ENCODE measurements around the gene TRPV3. TPM values are rescaled to one million over a fixed set of nuclear protein-coding genes. Genes with fewer than 3 reads are reported as not detected.
"Not testable (repeated sequence)": the region's sequence is repeated elsewhere in the genome, so short reads cannot be mapped to it uniquely, and the experiment has no call there.

Gene TRPV3
- total RNA-seq, 3 donors from 2014 or later (not counting 1 experiment from before 2014, with no cell fraction given) = 5.6 to 10.3 (median 7.6) TPM

- TF ChIP-seq, protein P1, sequence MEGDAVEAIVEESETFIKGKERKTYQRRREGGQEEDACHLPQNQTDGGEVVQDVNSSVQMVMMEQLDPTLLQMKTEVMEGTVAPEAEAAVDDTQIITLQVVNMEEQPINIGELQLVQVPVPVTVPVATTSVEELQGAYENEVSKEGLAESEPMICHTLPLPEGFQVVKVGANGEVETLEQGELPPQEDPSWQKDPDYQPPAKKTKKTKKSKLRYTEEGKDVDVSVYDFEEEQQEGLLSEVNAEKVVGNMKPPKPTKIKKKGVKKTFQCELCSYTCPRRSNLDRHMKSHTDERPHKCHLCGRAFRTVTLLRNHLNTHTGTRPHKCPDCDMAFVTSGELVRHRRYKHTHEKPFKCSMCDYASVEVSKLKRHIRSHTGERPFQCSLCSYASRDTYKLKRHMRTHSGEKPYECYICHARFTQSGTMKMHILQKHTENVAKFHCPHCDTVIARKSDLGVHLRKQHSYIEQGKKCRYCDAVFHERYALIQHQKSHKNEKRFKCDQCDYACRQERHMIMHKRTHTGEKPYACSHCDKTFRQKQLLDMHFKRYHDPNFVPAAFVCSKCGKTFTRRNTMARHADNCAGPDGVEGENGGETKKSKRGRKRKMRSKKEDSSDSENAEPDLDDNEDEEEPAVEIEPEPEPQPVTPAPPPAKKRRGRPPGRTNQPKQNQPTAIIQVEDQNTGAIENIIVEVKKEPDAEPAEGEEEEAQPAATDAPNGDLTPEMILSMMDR (IDR thresholded peaks at IDR 0.05) = no peak
- intact Hi-C loops (cut with micrococcal nuclease) = no loop called here
- Mint-ChIP-seq H3K36me3 (no peaks in the 10 kb centered on the region), H3K27me3 (ENCODE audit: low read depth in 2 of 2) (no peaks in the 10 kb centered on the region), H3K27ac (no peak overlapping the region), H3K4me3 (no peak overlapping the region), H3K4me1 (no peaks in the 10 kb centered on the region), H3K9me3 (no peaks in the 10 kb centered on the region)
- ATAC-seq (no peak), DNase-seq (no peak)
- peaks cover 10% of the 10 kb centered on the region for H3K36me3 ChIP-seq (ENCODE audit: control insufficient read depth, insufficient read depth, low read length)
- H3K27ac ChIP-seq (ENCODE audit: low read length) = no peak overlapping the region
- H3K4me3 ChIP-seq (ENCODE audit: low read length) = no peak overlapping the region
- 95% methylated on average over 22 of the region's 22 CpGs for WGBS (ENCODE audit: insufficient coverage)
- H3K9me3 ChIP-seq (ENCODE audit: control insufficient read depth, insufficient read depth, low read length) = no peaks in the 10 kb centered on the region
- H3K4me1 ChIP-seq (ENCODE audit: control insufficient read depth, insufficient read depth, low read length) = no peaks in the 10 kb centered on the region
- H3K27me3 ChIP-seq (ENCODE audit: control insufficient read depth, insufficient read depth, low read length) = no peaks in the 10 kb centered on the region
These were observed 32.2 kb upstream of the TRPV3 start for GRCh38 chr17:3589784-3590183.

GRCh38 chr17:3585826-3586225 lies 28.2 kb upstream of the TRPV3 start:
- no peaks in the 10 kb centered on the region for H3K9me3 Mint-ChIP-seq
- Histone ChIP-seq H3K36me3 (ENCODE audit: control insufficient read depth, insufficient read depth, low read length) (peaks cover 10% of the 10 kb centered on the region), H3K27ac (ENCODE audit: low read length) (no peak overlapping the region), H3K4me3 (ENCODE audit: low read length) (no peak overlapping the region), H3K4me1 (ENCODE audit: control insufficient read depth, insufficient read depth, low read length) (no peaks in the 10 kb centered on the region), H3K9me3 (ENCODE audit: control insufficient read depth, insufficient read depth, low read length) (no peaks in the 10 kb centered on the region), H3K27me3 (ENCODE audit: control insufficient read depth, insufficient read depth, low read length) (no peaks in the 10 kb centered on the region)
- H3K27me3 Mint-ChIP-seq (ENCODE audit: low read depth in 2 of 2) = no peaks in the 10 kb centered on the region
- intact Hi-C loops (cut with micrococcal nuclease) = no loop called here
- no peak overlapping the region for H3K27ac Mint-ChIP-seq
- 96% methylated on average over 17 of the region's 17 CpGs for WGBS (ENCODE audit: insufficient coverage)
- TF ChIP-seq, protein P1 (IDR thresholded peaks at IDR 0.05) = no peak
- H3K4me1 Mint-ChIP-seq = no peaks in the 10 kb centered on the region
- H3K36me3 Mint-ChIP-seq = no peaks in the 10 kb centered on the region
- ATAC-seq = no peak
- DNase-seq = no peak
- H3K4me3 Mint-ChIP-seq = no peak overlapping the region

DNA sequence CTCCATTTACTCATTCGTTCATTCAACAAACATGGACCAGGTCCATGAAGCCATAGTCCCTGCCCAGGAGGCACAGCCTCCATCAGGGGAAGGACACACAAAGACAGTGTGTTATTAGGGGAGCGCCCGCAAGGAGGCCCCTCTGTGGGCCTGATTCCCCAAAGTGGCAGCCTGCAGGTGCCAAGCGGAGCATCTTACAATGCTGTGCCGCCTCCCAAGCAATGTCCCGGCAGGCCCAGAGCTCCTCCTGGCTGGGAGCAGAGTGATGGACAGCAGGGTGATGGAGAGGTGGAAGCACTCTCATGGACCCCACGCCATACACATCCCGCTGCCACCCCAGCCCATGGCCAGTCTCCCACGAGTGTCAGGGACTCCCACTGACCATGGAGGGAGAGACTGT lies 25.8 kb upstream of the TRPV3 start:
- Histone ChIP-seq H3K4me1 (ENCODE audit: control insufficient read depth, insufficient read depth, low read length) (no peaks in the 10 kb centered on the region), H3K27me3 (ENCODE audit: control insufficient read depth, insufficient read depth, low read length) (no peaks in the 10 kb centered on the region), H3K36me3 (ENCODE audit: control insufficient read depth, insufficient read depth, low read length) (peaks cover 2% of the 10 kb centered on the region), H3K27ac (ENCODE audit: low read length) (no peak overlapping the region), H3K9me3 (ENCODE audit: control insufficient read depth, insufficient read depth, low read length) (no peaks in the 10 kb centered on the region), H3K4me3 (ENCODE audit: low read length) (no peak overlapping the region)
- Mint-ChIP-seq H3K9me3 (no peaks in the 10 kb centered on the region), H3K36me3 (no peaks in the 10 kb centered on the region), H3K27ac (no peak overlapping the region), H3K27me3 (ENCODE audit: low read depth in 2 of 2) (no peaks in the 10 kb centered on the region), H3K4me1 (no peaks in the 10 kb centered on the region), H3K4me3 (no peak overlapping the region)
- TF ChIP-seq, protein P1 (IDR thresholded peaks at IDR 0.05) = no peak
- WGBS (ENCODE audit: insufficient coverage) = 93% methylated on average over 8 of the region's 9 CpGs
- ATAC-seq = no peak
- intact Hi-C loops (cut with micrococcal nuclease) = no loop called here
- no peak for DNase-seq

- Mint-ChIP-seq H3K4me1 (no peaks in the 10 kb centered on the region), H3K9me3 (no peaks in the 10 kb centered on the region), H3K4me3 (no peak overlapping the region), H3K27me3 (ENCODE audit: low read depth in 2 of 2) (no peaks in the 10 kb centered on the region), H3K36me3 (no peaks in the 10 kb centered on the region), H3K27ac (no peak overlapping the region)
- Histone ChIP-seq H3K36me3 (ENCODE audit: control insufficient read depth, insufficient read depth, low read length) (peaks cover 2% of the 10 kb centered on the region), H3K27me3 (ENCODE audit: control insufficient read depth, insufficient read depth, low read length) (no peaks in the 10 kb centered on the region), H3K9me3 (ENCODE audit: control insufficient read depth, insufficient read depth, low read length) (no peaks in the 10 kb centered on the region), H3K4me1 (ENCODE audit: control insufficient read depth, insufficient read depth, low read length) (no peaks in the 10 kb centered on the region), H3K4me3 (ENCODE audit: low read length) (no peak overlapping the region), H3K27ac (ENCODE audit: low read length) (no peak overlapping the region)
- no peak for ATAC-seq
- TF ChIP-seq, protein P1 (IDR thresholded peaks at IDR 0.05) = no peak
- WGBS (ENCODE audit: insufficient coverage) = 96% methylated on average over 9 of the region's 9 CpGs
- no peak for DNase-seq
- intact Hi-C loops (cut with micrococcal nuclease) = no loop called here
These were observed 25.3 kb upstream of the TRPV3 start for GRCh38 chr17:3582915-3583314.

GRCh38 chr17:3578667-3579066 lies 21.1 kb upstream of the TRPV3 start:
- H3K27me3 Mint-ChIP-seq (ENCODE audit: low read depth in 2 of 2); H3K27ac ChIP-seq (ENCODE audit: low read length); H3K9me3 ChIP-seq (ENCODE audit: control insufficient read depth, insufficient read depth, low read length); H3K4me1 ChIP-seq (ENCODE audit: control insufficient read depth, insufficient read depth, low read length); H3K4me1 Mint-ChIP-seq; H3K4me3 ChIP-seq (ENCODE audit: low read length); H3K27ac Mint-ChIP-seq; ATAC-seq; H3K27me3 ChIP-seq (ENCODE audit: control insufficient read depth, insufficient read depth, low read length); H3K9me3 Mint-ChIP-seq; intact Hi-C loops (cut with micrococcal nuclease); H3K4me3 Mint-ChIP-seq; H3K36me3 Mint-ChIP-seq; H3K36me3 ChIP-seq (ENCODE audit: control insufficient read depth, insufficient read depth, low read length); DNase-seq: not testable (repeated sequence)
- WGBS (ENCODE audit: insufficient coverage) = 96% methylated on average over 4 of the region's 4 CpGs

All from natural killer cell (primary cell).